Cardiac fibroblast (primary cell): ENCODE data around the gene REPIN1.

Experiments used
- DNase-seq, 2 donors: peaks; one replicate each; pipeline versions ENCODE4 v3.0.0 to v3.0.0-alpha.2; 2010; ENCODE audit warnings: low read depth in 2 of 2
- H3K4me3 ChIP-seq, 2 donors: replicated peaks in 1 of 2; 1 replicate in 1 of 2; 2 replicates in 1 of 2; pipeline ENCODE4 v1.5.1; 2011; ENCODE audit warnings: low read depth in 2 of 2, low read length in 2 of 2, mild to moderate bottlenecking in 2 of 2, moderate library complexity in 1 of 2
- TF ChIP-seq, protein P1 (sequence below): IDR thresholded peaks from one replicate; pipeline ENCODE4 v1.5.1; 2011; ENCODE audit warnings: low read depth, mild to moderate bottlenecking, low read length, inconsistent platforms

Gene REPIN1

GRCh38 chr7:150413640-150414081 lies 45.0 kb downstream of the REPIN1 start:
- TF ChIP-seq, protein P1, sequence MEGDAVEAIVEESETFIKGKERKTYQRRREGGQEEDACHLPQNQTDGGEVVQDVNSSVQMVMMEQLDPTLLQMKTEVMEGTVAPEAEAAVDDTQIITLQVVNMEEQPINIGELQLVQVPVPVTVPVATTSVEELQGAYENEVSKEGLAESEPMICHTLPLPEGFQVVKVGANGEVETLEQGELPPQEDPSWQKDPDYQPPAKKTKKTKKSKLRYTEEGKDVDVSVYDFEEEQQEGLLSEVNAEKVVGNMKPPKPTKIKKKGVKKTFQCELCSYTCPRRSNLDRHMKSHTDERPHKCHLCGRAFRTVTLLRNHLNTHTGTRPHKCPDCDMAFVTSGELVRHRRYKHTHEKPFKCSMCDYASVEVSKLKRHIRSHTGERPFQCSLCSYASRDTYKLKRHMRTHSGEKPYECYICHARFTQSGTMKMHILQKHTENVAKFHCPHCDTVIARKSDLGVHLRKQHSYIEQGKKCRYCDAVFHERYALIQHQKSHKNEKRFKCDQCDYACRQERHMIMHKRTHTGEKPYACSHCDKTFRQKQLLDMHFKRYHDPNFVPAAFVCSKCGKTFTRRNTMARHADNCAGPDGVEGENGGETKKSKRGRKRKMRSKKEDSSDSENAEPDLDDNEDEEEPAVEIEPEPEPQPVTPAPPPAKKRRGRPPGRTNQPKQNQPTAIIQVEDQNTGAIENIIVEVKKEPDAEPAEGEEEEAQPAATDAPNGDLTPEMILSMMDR: no peak
- DNase-seq: peak in 1 of 2 donors; percentile 20
- H3K4me3 ChIP-seq: no peak overlapping the region

GRCh38 chr7:150415161-150416153 lies 46.8 kb downstream of the REPIN1 start:
- no peak for DNase-seq
- no peak overlapping the region for H3K4me3 ChIP-seq
- TF ChIP-seq, protein P1: no peak

DNA sequence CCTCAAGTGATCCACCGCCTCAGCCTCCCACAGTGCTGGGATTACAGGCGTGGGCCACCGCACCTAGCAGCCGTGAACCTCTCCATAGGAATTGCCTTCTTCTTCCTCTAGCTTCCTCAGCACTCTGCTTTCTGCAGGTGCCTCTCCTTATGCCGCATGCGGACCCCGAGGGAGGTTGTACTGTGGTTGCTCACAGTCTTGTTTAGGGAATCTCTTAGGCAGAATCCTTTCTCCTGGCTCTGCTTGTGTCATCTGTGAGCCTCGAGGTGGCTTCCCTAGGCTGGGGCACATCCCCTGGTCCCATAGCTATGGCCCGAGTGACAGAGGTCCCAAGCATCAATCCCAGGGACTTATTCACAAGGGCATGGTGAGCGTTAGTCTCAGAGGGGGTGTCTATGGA lies 48.6 kb downstream of the REPIN1 start:
- H3K4me3 ChIP-seq: no peak overlapping the region
- no peak for DNase-seq
- TF ChIP-seq, protein P1: no peak

DNA sequence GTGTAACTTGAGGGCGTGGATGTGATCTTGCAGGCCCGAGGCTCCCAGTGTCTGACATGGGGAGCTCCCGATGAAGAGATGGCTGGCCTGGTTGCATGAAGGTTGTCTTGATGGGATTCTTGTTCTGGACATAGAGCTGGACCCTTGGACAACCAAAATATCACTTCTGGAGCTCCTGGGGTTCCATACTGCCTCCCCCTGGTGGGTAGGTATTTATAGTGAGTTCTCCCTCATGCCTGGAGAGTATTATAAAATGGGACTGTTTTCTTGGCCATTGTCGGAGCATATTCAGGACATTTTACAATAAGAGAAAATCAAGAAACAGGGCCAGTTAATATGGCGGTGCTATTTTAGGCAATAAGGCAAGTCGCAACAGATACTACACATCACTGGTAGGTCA lies 49.2 kb downstream of the REPIN1 start:
- no peak overlapping the region for H3K4me3 ChIP-seq
- DNase-seq: no peak
- TF ChIP-seq, protein P1: peak; percentile 17

DNA sequence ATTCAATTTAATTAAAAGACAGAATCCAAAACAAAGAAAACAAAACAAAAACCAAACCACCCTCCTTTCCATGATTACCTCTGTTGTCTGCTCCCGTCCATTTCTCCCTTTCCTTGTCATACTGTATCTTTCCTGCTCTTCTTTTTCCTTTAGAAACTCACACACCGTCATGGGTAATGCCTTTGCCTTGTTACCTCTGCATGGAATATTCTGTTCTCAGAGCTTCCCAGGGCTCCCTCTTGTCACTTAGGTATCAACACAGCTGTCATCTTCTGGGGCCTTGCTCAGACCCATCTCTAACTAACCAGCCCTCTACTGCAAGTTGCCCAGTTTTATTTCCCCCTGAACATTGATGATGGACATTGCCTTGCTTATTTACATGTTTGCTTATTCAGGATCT lies 51.6 kb downstream of the REPIN1 start:
- TF ChIP-seq, protein P1: no peak
- DNase-seq: no peak
- H3K4me3 ChIP-seq: no peak overlapping the region

DNA sequence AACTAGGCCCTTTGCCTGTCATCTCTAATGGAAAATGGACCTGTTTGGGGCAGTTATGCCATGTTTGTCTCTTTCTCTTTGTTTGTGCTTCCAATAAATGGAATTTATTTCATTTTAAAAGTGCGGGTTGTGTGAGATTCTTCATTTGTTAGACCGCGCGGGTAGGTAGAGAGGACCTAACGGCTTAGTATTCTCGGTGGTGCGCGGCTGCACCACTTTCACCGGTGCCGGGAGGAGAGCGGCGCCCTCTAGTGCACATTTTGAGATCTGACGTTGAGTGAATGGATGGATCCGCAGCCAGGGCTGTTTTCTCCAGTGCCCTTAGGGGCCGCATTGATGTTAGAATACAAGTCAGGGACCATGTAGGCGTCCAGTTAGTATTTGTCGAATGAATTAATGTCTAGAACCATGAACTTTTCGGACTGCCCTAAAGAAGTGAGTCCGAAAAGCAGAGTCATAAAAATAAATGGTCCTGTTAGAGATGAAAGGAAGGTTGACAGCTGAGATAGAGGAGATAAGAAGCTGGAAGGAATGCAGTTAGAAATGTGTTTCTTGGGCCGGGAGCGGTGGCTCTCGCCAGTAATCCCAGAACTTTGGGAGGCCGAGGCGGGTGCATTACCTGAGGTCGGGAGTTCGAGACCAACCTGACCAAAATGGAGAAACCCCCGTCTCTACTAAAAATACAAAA lies 52.5 kb downstream of the REPIN1 start:
- H3K4me3 ChIP-seq: no peak overlapping the region
- peak; percentile 79 to 81 for DNase-seq
- TF ChIP-seq, protein P1: peak; percentile 89
